GM12875 (cell line): ENCODE results near the gene RPL32.

Experiments used
- H3K4me3 ChIP-seq: one replicate; pipeline ENCODE4 v1.5.1; 2011; ENCODE audit warnings: low read depth, low read length, control low read depth
- TF ChIP-seq, protein P1 (sequence below): IDR thresholded peaks from 2 replicates; pipeline ENCODE4 v1.5.1; 2011; ENCODE audit warnings: low read depth, mild to moderate bottlenecking, control low read depth, inconsistent platforms, low read length, moderate library complexity, borderline replicate concordance; ENCODE audit not compliant: insufficient read depth

RPL32 gene

DNA sequence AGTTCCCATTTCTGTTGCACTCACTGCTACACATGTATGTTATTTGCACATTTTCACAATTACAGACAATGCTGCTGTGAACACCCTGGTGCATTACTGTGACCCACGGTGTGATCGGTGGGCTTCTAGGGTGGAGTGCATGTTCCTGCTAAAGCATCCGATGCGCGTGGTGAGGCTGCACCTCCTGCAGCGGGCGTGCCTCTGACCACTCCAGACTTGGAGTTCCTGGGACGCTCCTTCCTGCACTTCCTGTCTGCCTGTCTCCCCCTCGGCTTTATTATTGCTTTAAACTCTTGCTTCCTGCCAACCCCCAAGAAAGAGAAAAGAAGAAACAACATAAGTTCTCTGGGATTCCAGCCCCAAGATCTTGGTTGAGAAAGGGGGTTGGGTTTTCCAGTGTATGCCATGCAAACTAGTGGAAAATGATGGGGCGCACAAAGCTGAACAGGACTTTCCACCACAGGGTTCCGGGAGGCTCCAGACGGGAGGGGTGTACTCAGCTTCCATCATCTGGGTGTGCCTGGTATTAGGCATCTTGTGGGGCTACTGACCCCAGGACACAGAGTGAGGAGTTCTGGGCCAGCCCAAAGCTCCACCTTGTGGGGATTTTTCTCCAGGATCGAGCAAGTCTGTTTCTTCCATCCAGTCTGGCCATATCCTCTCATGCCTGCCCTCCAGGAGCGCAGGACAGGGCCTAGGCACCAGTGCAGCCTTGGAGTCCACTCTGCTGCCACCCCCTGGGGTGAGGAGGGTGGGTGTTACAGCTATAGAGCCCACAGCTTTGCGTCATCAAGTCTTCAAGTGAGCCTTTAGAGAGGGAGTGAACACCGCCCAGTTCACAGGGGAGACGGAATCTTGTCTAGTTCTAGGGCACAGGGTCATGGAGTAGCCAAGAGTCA, 11.2 kb downstream of the RPL32 start:
- H3K4me3 ChIP-seq: no peak overlapping the region
- TF ChIP-seq, protein P1, sequence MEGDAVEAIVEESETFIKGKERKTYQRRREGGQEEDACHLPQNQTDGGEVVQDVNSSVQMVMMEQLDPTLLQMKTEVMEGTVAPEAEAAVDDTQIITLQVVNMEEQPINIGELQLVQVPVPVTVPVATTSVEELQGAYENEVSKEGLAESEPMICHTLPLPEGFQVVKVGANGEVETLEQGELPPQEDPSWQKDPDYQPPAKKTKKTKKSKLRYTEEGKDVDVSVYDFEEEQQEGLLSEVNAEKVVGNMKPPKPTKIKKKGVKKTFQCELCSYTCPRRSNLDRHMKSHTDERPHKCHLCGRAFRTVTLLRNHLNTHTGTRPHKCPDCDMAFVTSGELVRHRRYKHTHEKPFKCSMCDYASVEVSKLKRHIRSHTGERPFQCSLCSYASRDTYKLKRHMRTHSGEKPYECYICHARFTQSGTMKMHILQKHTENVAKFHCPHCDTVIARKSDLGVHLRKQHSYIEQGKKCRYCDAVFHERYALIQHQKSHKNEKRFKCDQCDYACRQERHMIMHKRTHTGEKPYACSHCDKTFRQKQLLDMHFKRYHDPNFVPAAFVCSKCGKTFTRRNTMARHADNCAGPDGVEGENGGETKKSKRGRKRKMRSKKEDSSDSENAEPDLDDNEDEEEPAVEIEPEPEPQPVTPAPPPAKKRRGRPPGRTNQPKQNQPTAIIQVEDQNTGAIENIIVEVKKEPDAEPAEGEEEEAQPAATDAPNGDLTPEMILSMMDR: no peak

DNA sequence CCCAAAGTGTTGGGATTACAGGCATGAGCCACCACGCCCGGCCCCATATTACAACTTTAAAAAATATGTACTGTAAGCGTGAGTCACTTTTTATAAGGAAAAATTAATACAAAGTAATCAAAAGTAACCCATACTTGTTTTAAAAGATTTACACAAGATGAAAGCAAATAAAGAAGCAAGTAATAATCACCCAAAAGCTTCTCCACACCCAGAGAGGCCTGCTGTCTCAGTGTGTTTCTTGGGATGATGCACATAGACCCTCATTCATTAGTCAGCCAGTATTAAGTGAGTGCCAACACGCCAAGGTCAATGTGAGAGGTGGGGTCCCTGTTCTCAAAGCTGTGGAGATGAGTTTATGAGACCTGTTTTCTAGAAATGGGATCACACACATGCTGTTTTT, 12.0 kb downstream of the RPL32 start:
- TF ChIP-seq, protein P1: no peak
- H3K4me3 ChIP-seq: no peak overlapping the region

DNA sequence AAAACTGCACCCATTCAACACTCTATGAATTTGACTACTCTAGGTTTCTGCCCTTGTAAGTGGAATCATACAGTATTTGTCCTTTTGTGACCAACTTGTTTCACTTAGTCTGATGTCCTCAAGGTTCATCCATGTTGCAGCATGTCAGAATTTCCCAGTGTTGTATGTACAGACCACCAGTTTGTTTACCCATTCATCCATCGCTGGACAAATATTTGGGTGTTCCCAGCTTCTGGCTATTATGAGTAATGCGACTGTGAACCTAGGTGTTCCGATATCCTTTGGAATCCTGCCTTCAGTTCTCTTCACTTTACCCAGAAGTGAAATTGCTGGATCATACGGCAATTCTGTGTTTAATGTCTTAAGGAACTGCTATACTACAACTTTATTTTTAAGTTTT, 12.6 kb downstream of the RPL32 start:
- no peak overlapping the region for H3K4me3 ChIP-seq
- TF ChIP-seq, protein P1: no peak

DNA sequence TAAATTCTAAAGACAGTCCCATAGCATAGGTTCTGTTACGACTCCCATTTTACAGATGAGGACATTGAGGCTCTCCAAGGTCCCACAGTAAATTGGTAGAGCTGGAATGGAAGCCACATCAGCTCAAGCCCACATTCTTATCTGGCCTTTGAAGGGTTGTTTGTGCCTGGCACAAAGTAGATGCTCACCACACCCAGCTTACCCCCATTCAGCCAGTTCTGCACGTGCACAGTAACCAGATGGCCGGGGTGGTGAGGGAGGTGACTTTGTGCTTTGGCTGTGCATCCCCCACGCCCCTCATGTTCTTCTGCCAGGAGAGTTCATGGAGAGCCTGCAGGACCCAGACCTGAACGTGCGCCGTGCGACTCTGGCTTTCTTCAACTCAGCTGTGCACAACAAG, 16.2 kb downstream of the RPL32 start:
- TF ChIP-seq, protein P1: no peak

DNA sequence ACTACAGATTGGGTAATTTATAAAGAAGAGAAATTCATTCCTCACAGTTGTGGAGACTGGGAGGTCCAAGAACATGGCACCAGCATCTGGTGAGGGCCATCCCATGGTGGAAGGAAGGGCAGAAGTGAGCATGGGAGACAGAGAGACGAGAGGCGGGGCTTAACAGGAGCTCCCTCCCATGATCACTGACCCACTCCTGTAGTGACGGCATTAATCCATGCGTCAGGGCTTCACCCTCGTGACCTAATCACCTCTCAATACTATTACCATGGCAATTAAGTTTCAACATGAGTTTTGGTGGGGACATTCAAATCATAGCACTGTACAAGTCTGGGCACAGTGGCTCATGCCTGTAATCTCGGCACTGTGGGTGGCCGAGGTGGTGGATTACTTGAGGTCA, 17.1 kb downstream of the RPL32 start:
- H3K4me3 ChIP-seq: no peak overlapping the region
- TF ChIP-seq, protein P1: no peak

More for the DNA sequence above, 16.2 kb downstream of the RPL32 start:
- no peak overlapping the region for H3K4me3 ChIP-seq

DNA sequence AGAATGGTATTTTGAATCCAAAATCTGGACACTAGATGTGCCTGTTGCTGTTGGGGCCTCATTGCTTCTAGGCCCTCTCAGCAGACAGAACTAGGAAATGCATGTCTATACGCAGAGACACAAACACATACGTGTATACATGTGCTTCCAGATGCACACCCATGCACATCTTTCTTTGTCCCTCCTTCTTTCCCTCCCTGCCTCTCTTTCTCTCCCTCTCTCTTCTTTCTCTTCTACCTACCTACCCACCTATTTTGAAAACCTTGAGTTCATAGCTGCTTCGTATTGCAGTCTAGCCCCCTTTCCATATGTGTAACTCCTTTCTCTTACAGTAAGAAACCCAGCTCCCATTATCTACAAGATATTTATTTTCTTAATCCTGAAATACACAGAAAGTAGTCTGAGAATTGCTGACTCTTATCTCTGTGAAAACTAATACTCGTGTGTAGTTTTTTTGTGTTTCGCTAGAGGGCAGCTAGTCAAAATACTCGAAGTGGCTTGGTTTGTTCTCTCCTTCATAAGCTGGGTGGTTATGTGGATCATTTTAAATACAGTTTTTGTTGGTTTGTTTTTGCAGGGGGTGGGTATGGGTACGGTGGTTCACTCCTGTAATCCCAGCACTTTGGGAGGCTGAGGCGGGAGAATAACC, 18.5 kb downstream of the RPL32 start:
- TF ChIP-seq, protein P1: peak; percentile 27; the same call in 1 of the 2 replicates
- no peak overlapping the region for H3K4me3 ChIP-seq
